GM23338 (cell line): ENCODE results near the gene ACSF2. TPM values are rescaled to one million over a fixed set of nuclear protein-coding genes. Genes with fewer than 3 reads are reported as not detected.

Experiments used
- ATAC-seq: fragments of 200-7000 bp; cut with Tn5 transposase; 3 replicates; pipeline ENCODE4 v1.9.1; 2020
- DNase-seq: peaks from one replicate; pipeline ENCODE4 v3.0.0-alpha.2; 2015; ENCODE audit warnings: low spot score
- H2AFZ ChIP-seq: fragments of 200-600 bp; sonication (generic); 2 replicates; pipeline ENCODE4 v1.8.0; 2016; ENCODE audit warnings: antibody characterized with exemption, mild to moderate bottlenecking, moderate library complexity
- H3F3A ChIP-seq: fragments of 200-600 bp; sonication (generic); replicated peaks from 2 replicates; pipeline ENCODE4 v1.8.0; 2017; ENCODE audit warnings: antibody characterized with exemption, mixed run types, low read depth
- H3K27ac ChIP-seq: fragments of 200-600 bp; sonication (generic); 2 replicates; pipeline ENCODE4 v1.6.1; 2016; ENCODE audit warnings: low read depth
- H3K27me3 ChIP-seq: fragments of 200-600 bp; sonication (generic); 2 replicates; pipeline ENCODE4 v1.8.0; 2016; ENCODE audit warnings: mild to moderate bottlenecking, mixed run types, moderate library complexity; ENCODE audit not compliant: insufficient read depth
- H3K36me3 ChIP-seq: fragments of 200-600 bp; sonication (generic); 2 replicates; pipeline ENCODE4 v1.8.0; 2016; ENCODE audit warnings: mild to moderate bottlenecking; ENCODE audit not compliant: insufficient read depth
- H3K4me1 ChIP-seq: fragments of 200-600 bp; sonication (generic); 2 replicates; pipeline ENCODE4 v1.8.0; 2016; ENCODE audit warnings: mild to moderate bottlenecking, moderate library complexity; ENCODE audit not compliant: insufficient read depth
- H3K4me2 ChIP-seq: fragments of 200-600 bp; sonication (generic); 2 replicates; pipeline ENCODE4 v1.7.1; 2017; ENCODE audit warnings: mixed run types
- H3K4me3 ChIP-seq: fragments of 200-600 bp; sonication (generic); 2 replicates; pipeline ENCODE4 v1.6.1; 2016; ENCODE audit warnings: mixed run types
- H3K79me2 ChIP-seq: fragments of 200-600 bp; sonication (generic); replicated peaks from 2 replicates; pipeline ENCODE4 v1.8.0; 2017; ENCODE audit warnings: mild to moderate bottlenecking; ENCODE audit not compliant: insufficient read depth
- H3K9me2 ChIP-seq: fragments of 200-600 bp; sonication (generic); 2 replicates; pipeline ENCODE4 v1.8.0; 2017; ENCODE audit not compliant: insufficient read depth
- H4K20me1 ChIP-seq: fragments of 200-600 bp; sonication (generic); replicated peaks from 2 replicates; pipeline ENCODE4 v1.8.0; 2017; ENCODE audit warnings: mild to moderate bottlenecking; ENCODE audit not compliant: insufficient read depth
- H3K27ac Mint-ChIP-seq: 2 replicates; pipeline ENCODE4 v1.8.0; 2020; ENCODE audit warnings: inconsistent platforms, mild to moderate bottlenecking, moderate library complexity, mixed read lengths
- H3K27me3 Mint-ChIP-seq: 3 replicates; pipeline ENCODE4 v1.8.0; 2022; ENCODE audit warnings: low read depth, mild to moderate bottlenecking, moderate library complexity, mixed read lengths, inconsistent platforms; ENCODE audit not compliant: insufficient read depth, poor library complexity
- H3K36me3 Mint-ChIP-seq: 3 replicates; pipeline ENCODE4 v1.8.0; 2021; ENCODE audit warnings: low read depth, mild to moderate bottlenecking, inconsistent platforms, moderate library complexity, mixed read lengths
- H3K4me1 Mint-ChIP-seq: 3 replicates; pipeline ENCODE4 v1.8.0; 2020; ENCODE audit warnings: mild to moderate bottlenecking, inconsistent platforms, mixed read lengths
- H3K4me3 Mint-ChIP-seq: 3 replicates; pipeline ENCODE4 v1.8.0; 2021; ENCODE audit warnings: moderate library complexity, mild to moderate bottlenecking, inconsistent platforms, mixed read lengths
- H3K9me3 Mint-ChIP-seq: 3 replicates; pipeline ENCODE4 v1.8.0; 2020; ENCODE audit warnings: moderate library complexity, mild to moderate bottlenecking, inconsistent platforms, mixed read lengths
- EZH2 ChIP-seq: fragments of 200-600 bp; sonication (generic); IDR thresholded peaks from one replicate; pipeline ENCODE4 v1.8.0; 2017; ENCODE audit warnings: antibody characterized with exemption, mild to moderate bottlenecking, low read depth; ENCODE audit not compliant: unreplicated experiment
- NANOG ChIP-seq: IDR thresholded peaks from 2 replicates; pipeline ENCODE4 v1.6.1; 2016; ENCODE audit warnings: antibody characterized with exemption, borderline replicate concordance
- STAT1 ChIP-seq: IDR thresholded peaks from one replicate; pipeline ENCODE4 v1.6.1; 2016; ENCODE audit warnings: antibody characterized with exemption; ENCODE audit not compliant: unreplicated experiment
- ZNF114 ChIP-seq: fragments of 250-450 bp; sonication (Bioruptor Pico); IDR thresholded peaks from 2 replicates; pipeline ENCODE4 v1.5.0; 2020; ENCODE audit warnings: mild to moderate bottlenecking, moderate library complexity
- ZNF462 ChIP-seq: fragments of 250-450 bp; sonication (Bioruptor Pico); IDR thresholded peaks from 2 replicates; pipeline ENCODE4 v1.5.0; 2020; ENCODE audit warnings: mild to moderate bottlenecking, moderate library complexity
- polyA plus RNA-seq: library from polyadenylated mRNA; unstranded; fragments of >200 nt; fragmentation: Nextera tagmentation; extraction: Ambion mirVana; gene quantifications from 2 replicates; pipeline ENCODE4 v1.2.1, GENCODE V29; 2016
- total RNA-seq: library from RNA; depleted of rRNA; stranded (reverse); fragments of >200 nt; shearing (Covaris generic); gene quantifications from 2 replicates; pipeline ENCODE4 v1.2.3, GENCODE V29; 2014
- TF ChIP-seq, protein P1 (sequence below), 2 experiments: fragments of 200-600 bp in 1 of 2; sonication (generic) in 1 of 2; conservative IDR thresholded peaks; 2 replicates each; pipeline versions ENCODE4 v1.5.1 to v1.6.1; 2016 to 2017; ENCODE audit warnings: antibody characterized with exemption in 2 of 2, low read depth in 2 of 2, mild to moderate bottlenecking in 2 of 2, moderate library complexity in 1 of 2

ACSF2 gene
- total and polyA plus RNA-seq, 2 experiments from 2014 or later, result 6.9 to 12.4 TPM

DNA sequence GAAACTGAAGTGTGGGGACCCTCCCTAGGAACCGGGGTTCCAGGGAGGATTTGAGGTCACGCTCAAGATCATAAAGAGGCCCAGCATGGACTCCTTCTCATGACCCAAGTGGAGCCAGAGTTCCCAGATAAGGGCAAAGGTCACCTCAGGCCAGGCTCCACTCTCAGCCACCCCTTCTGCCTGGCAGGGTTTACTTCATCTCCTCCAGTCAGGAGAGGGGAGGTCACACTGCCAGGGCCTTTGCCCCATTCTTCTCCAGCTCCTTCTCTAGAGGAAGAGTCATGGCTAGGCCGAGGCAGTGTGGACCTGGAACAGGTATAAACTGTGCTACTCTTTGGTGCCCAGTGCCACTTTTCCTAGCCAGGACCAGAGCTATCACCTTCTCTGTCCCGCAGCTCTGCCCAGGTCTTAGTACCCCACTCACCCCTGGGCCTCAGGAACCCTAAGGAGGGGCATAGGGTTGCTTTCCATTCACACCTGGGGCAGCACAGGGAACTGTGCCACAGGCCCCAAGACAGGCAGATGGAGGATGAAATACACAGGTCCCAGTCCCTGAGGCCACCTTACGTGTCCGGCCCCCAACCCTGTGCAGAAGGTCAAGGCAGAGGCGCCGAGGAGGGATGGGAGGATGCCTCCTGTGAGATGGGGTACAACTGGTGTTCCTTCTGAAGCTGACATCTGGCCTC lies 879 bp upstream of the ACSF2 start (continued):
- TF ChIP-seq ZNF462 (CRISPR knock-in tag) (no peak), ZNF114 (CRISPR knock-in tag) (no peak), STAT1 (no peak)
- TF ChIP-seq, protein P1, sequence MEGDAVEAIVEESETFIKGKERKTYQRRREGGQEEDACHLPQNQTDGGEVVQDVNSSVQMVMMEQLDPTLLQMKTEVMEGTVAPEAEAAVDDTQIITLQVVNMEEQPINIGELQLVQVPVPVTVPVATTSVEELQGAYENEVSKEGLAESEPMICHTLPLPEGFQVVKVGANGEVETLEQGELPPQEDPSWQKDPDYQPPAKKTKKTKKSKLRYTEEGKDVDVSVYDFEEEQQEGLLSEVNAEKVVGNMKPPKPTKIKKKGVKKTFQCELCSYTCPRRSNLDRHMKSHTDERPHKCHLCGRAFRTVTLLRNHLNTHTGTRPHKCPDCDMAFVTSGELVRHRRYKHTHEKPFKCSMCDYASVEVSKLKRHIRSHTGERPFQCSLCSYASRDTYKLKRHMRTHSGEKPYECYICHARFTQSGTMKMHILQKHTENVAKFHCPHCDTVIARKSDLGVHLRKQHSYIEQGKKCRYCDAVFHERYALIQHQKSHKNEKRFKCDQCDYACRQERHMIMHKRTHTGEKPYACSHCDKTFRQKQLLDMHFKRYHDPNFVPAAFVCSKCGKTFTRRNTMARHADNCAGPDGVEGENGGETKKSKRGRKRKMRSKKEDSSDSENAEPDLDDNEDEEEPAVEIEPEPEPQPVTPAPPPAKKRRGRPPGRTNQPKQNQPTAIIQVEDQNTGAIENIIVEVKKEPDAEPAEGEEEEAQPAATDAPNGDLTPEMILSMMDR (conservative IDR thresholded peaks at IDR 0.05; ENCODE audit: low read depth in 2 of 2), result no peak

DNA sequence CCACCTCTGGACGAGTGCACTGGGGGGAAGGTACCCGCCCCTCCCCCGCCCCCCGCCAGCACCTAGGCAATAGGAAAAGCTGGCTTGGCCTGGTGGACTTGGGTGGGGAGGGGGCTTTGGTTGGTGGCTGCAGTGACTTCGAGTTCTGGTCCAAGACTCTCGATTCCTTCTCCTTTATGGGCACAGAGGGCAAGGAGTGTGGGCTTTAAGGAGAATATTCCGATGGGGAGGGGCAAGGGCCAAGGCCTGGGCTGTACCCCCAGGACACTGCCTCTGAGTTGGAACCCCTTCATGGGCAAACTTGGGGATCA lies 409 bp downstream of the ACSF2 start:
- H3K27me3 Mint-ChIP-seq, result peaks cover 13% of the 10 kb centered on the region
- H3K27ac Mint-ChIP-seq, result no peak overlapping the region
- H3K79me2 ChIP-seq, result peaks cover 5% of the 10 kb centered on the region
- H2AFZ ChIP-seq, result peak overlapping the region; percentile 63; the same call in 1 of the 2 replicates
- peak overlapping the region; percentile 84 for H3K4me3 ChIP-seq
- H4K20me1 ChIP-seq, result no peaks in the 10 kb centered on the region
- H3K36me3 Mint-ChIP-seq, result no peaks in the 10 kb centered on the region
- peak overlapping the region; percentile 94 for H3K4me2 ChIP-seq
- peaks cover 13% of the 10 kb centered on the region; the same call in 1 of the 2 replicates for H3K27me3 ChIP-seq
- H3K4me1 ChIP-seq, result peaks cover 18% of the 10 kb centered on the region
- H3K4me1 Mint-ChIP-seq, result peaks cover 24% of the 10 kb centered on the region
- TF ChIP-seq EZH2 (no peak), STAT1 (no peak), NANOG (no peak)
- ATAC-seq (no peak; the same call in 2 of the 3 replicates), DNase-seq (no peak)
- H3K36me3 ChIP-seq, result no peaks in the 10 kb centered on the region
- no peak overlapping the region for H3K27ac ChIP-seq
- H3K9me3 Mint-ChIP-seq, result no peaks in the 10 kb centered on the region; the same call in 1 of the 3 replicates
- H3K9me2 ChIP-seq, result no peaks in the 10 kb centered on the region
- peaks cover 7% of the 10 kb centered on the region; the same call in 1 of the 2 replicates for H3F3A ChIP-seq
- H3K4me3 Mint-ChIP-seq, result peak overlapping the region; percentile 81
